Measurements from ENCODE around the gene FAM111A. TPM values are rescaled to one million over a fixed set of nuclear protein-coding genes. Genes with fewer than 3 reads are reported as not detected.

FAM111A gene
- total and polyA plus RNA-seq, 2 donors from 2014 or later, result 14.2 to 42.2 TPM

GRCh38 chr11:59144096-59144495, 1.4 kb downstream of the FAM111A start:
- no peak for TF ChIP-seq CTCF (IDR thresholded peaks at IDR 0.05; ENCODE audit: borderline replicate concordance, extremely low read depth, insufficient read depth)
- peak overlapping the region; percentile 14 to 63 (median 63) for H3K9ac ChIP-seq (ENCODE audit: low read length in 3 of 3)
- H3K4me3 ChIP-seq (ENCODE audit: low read length in 3 of 3), result peak overlapping the region; percentile 64 to 94 (median 67)
- H3K4me1 ChIP-seq (ENCODE audit: control insufficient read depth in 2 of 3, insufficient read depth in 2 of 3, low read depth in 1 of 3, low read length in 3 of 3), result peaks cover 3 to 17% (median 14%) of the 10 kb centered on the region in 3 donors
- peak in 1 of 5 donors; percentile 5 for DNase-seq
- intact Hi-C loops (cut with DNase I), result no loop called here
- H3K9me3 ChIP-seq (ENCODE audit: control insufficient read depth in 2 of 3, insufficient read depth in 1 of 3, low read length in 3 of 3), result no peaks in the 10 kb centered on the region
- FAIRE-seq, result no peak
- H3K27me3 ChIP-seq (ENCODE audit: control insufficient read depth, insufficient read depth, low read length), result no peaks in the 10 kb centered on the region
- peaks cover 0 to 6% (median 0%) of the 10 kb centered on the region in 3 donors for H3K36me3 ChIP-seq (ENCODE audit: control insufficient read depth in 2 of 3, insufficient read depth in 3 of 3, low read length in 3 of 3)
- H3K27ac ChIP-seq (ENCODE audit: low read depth in 2 of 2, low read length in 2 of 2), result peak overlapping the region; percentile 40 to 99

GRCh38 chr11:59144579-59145345, 2.1 kb downstream of the FAM111A start:
- DNase-seq, result peak; percentile 88 to 96 (median 91)
- Histone ChIP-seq H3K27me3 (ENCODE audit: control insufficient read depth, insufficient read depth, low read length) (no peaks in the 10 kb centered on the region), H3K36me3 (ENCODE audit: control insufficient read depth in 2 of 3, insufficient read depth in 3 of 3, low read length in 3 of 3) (peaks cover 0 to 6% (median 0%) of the 10 kb centered on the region in 3 donors), H3K9me3 (ENCODE audit: control insufficient read depth in 2 of 3, insufficient read depth in 1 of 3, low read length in 3 of 3) (no peaks in the 10 kb centered on the region), H3K4me3 (ENCODE audit: low read length in 3 of 3) (peak overlapping the region; percentile 64 to 94 (median 67)), H3K4me1 (ENCODE audit: control insufficient read depth in 2 of 3, insufficient read depth in 2 of 3, low read depth in 1 of 3, low read length in 3 of 3) (peaks cover 3 to 17% (median 14%) of the 10 kb centered on the region in 3 donors), H3K27ac (ENCODE audit: low read depth in 2 of 2, low read length in 2 of 2) (peak overlapping the region; percentile 40 to 99), H3K9ac (ENCODE audit: low read length in 3 of 3) (peak overlapping the region; percentile 43 to 63 (median 63))
- TF ChIP-seq CTCF (IDR thresholded peaks at IDR 0.05; ENCODE audit: borderline replicate concordance, extremely low read depth, insufficient read depth), result no peak
- no peak for FAIRE-seq
- intact Hi-C loops (cut with DNase I), result no loop called here

GRCh38 chr11:59145534-59145933, 2.9 kb downstream of the FAM111A start:
- H3K27me3 ChIP-seq (ENCODE audit: control insufficient read depth, insufficient read depth, low read length), result no peaks in the 10 kb centered on the region
- DNase-seq, result no peak
- FAIRE-seq, result no peak
- intact Hi-C loops (cut with DNase I), result no loop called here
- H3K36me3 ChIP-seq (ENCODE audit: control insufficient read depth in 2 of 3, insufficient read depth in 3 of 3, low read length in 3 of 3), result peaks cover 0 to 6% (median 0%) of the 10 kb centered on the region in 3 donors
- H3K9ac ChIP-seq (ENCODE audit: low read length in 3 of 3), result no peak overlapping the region
- no peaks in the 10 kb centered on the region for H3K9me3 ChIP-seq (ENCODE audit: control insufficient read depth in 2 of 3, insufficient read depth in 1 of 3, low read length in 3 of 3)
- TF ChIP-seq CTCF (IDR thresholded peaks at IDR 0.05; ENCODE audit: borderline replicate concordance, extremely low read depth, insufficient read depth), result no peak
- peaks cover 3 to 17% (median 14%) of the 10 kb centered on the region in 3 donors for H3K4me1 ChIP-seq (ENCODE audit: control insufficient read depth in 2 of 3, insufficient read depth in 2 of 3, low read depth in 1 of 3, low read length in 3 of 3)
- no peak overlapping the region for H3K27ac ChIP-seq (ENCODE audit: low read depth in 2 of 2, low read length in 2 of 2)
- H3K4me3 ChIP-seq (ENCODE audit: low read length in 3 of 3), result peak overlapping the region in 1 of 3 donors; percentile 44
